Measurements from ENCODE around the gene AOPEP. TPM values are rescaled to one million over a fixed set of nuclear protein-coding genes. Genes with fewer than 3 reads are reported as not detected.

AOPEP gene
- total RNA-seq, 1 donor from 2014 or later = 48.0 TPM

- H3K27me3 ChIP-seq (ENCODE audit: control insufficient read depth in 3 of 3, insufficient read depth in 3 of 3, low read length in 3 of 3) = no peaks in the 10 kb centered on the region
- peaks cover 16 to 45% (median 28%) of the 10 kb centered on the region in 3 donors for H3K36me3 ChIP-seq (ENCODE audit: control insufficient read depth in 3 of 3, insufficient read depth in 3 of 3, low read length in 3 of 3)
- H3K9ac ChIP-seq (ENCODE audit: low read depth in 1 of 3, low read length in 3 of 3) = no peak overlapping the region
- peaks cover 47 to 65% (median 60%) of the 10 kb centered on the region in 3 donors for H3K4me1 ChIP-seq (ENCODE audit: control insufficient read depth in 3 of 3, insufficient read depth in 3 of 3, low read length in 3 of 3)
- H3K27ac ChIP-seq (ENCODE audit: low read depth, low read length) = no peak overlapping the region
- H3K9me3 ChIP-seq (ENCODE audit: control insufficient read depth in 3 of 3, low read length in 3 of 3) = no peaks in the 10 kb centered on the region
- H3K4me3 ChIP-seq (ENCODE audit: low read length in 3 of 3) = peak overlapping the region in 1 of 3 donors; percentile 22
These were observed 380.7 kb downstream of the AOPEP start for GRCh38 chr9:95107001-95107749.

GRCh38 chr9:95107976-95108375 is 381.5 kb downstream of the AOPEP start:
- Histone ChIP-seq H3K4me1 (ENCODE audit: control insufficient read depth in 3 of 3, insufficient read depth in 3 of 3, low read length in 3 of 3) (peaks cover 43 to 59% (median 54%) of the 10 kb centered on the region in 3 donors), H3K9ac (ENCODE audit: low read depth in 1 of 3, low read length in 3 of 3) (no peak overlapping the region)

GRCh38 chr9:95108777-95109176 is 382.3 kb downstream of the AOPEP start:
- Histone ChIP-seq H3K9me3 (ENCODE audit: control insufficient read depth in 3 of 3, low read length in 3 of 3) (no peaks in the 10 kb centered on the region), H3K36me3 (ENCODE audit: control insufficient read depth in 3 of 3, insufficient read depth in 3 of 3, low read length in 3 of 3) (peaks cover 24 to 51% (median 35%) of the 10 kb centered on the region in 3 donors), H3K27ac (ENCODE audit: low read depth, low read length) (no peak overlapping the region), H3K27me3 (ENCODE audit: control insufficient read depth in 3 of 3, insufficient read depth in 3 of 3, low read length in 3 of 3) (no peaks in the 10 kb centered on the region), H3K4me3 (ENCODE audit: low read length in 3 of 3) (no peak overlapping the region), H3K4me1 (ENCODE audit: control insufficient read depth in 3 of 3, insufficient read depth in 3 of 3, low read length in 3 of 3) (peaks cover 36 to 51% (median 47%) of the 10 kb centered on the region in 3 donors), H3K9ac (ENCODE audit: low read depth in 1 of 3, low read length in 3 of 3) (no peak overlapping the region)

More at GRCh38 chr9:95107976-95108375, 381.5 kb downstream of the AOPEP start:
- Histone ChIP-seq H3K27ac (ENCODE audit: low read depth, low read length) (no peak overlapping the region), H3K9me3 (ENCODE audit: control insufficient read depth in 3 of 3, low read length in 3 of 3) (no peaks in the 10 kb centered on the region), H3K36me3 (ENCODE audit: control insufficient read depth in 3 of 3, insufficient read depth in 3 of 3, low read length in 3 of 3) (peaks cover 24 to 49% (median 35%) of the 10 kb centered on the region in 3 donors), H3K4me3 (ENCODE audit: low read length in 3 of 3) (no peak overlapping the region), H3K27me3 (ENCODE audit: control insufficient read depth in 3 of 3, insufficient read depth in 3 of 3, low read length in 3 of 3) (no peaks in the 10 kb centered on the region)

- Histone ChIP-seq H3K9me3 (ENCODE audit: control insufficient read depth in 3 of 3, low read length in 3 of 3) (no peaks in the 10 kb centered on the region), H3K4me1 (ENCODE audit: control insufficient read depth in 3 of 3, insufficient read depth in 3 of 3, low read length in 3 of 3) (peaks cover 29 to 44% (median 40%) of the 10 kb centered on the region in 3 donors), H3K9ac (ENCODE audit: low read depth in 1 of 3, low read length in 3 of 3) (no peak overlapping the region), H3K36me3 (ENCODE audit: control insufficient read depth in 3 of 3, insufficient read depth in 3 of 3, low read length in 3 of 3) (peaks cover 28 to 51% (median 40%) of the 10 kb centered on the region in 3 donors), H3K27ac (ENCODE audit: low read depth, low read length) (no peak overlapping the region), H3K4me3 (ENCODE audit: low read length in 3 of 3) (no peak overlapping the region), H3K27me3 (ENCODE audit: control insufficient read depth in 3 of 3, insufficient read depth in 3 of 3, low read length in 3 of 3) (no peaks in the 10 kb centered on the region)
These were observed 383.0 kb downstream of the AOPEP start for GRCh38 chr9:95109456-95109855.

GRCh38 chr9:95110921-95111525 is 384.5 kb downstream of the AOPEP start:
- Histone ChIP-seq H3K9me3 (ENCODE audit: control insufficient read depth in 3 of 3, low read length in 3 of 3) (no peaks in the 10 kb centered on the region), H3K4me1 (ENCODE audit: control insufficient read depth in 3 of 3, insufficient read depth in 3 of 3, low read length in 3 of 3) (peaks cover 22 to 37% (median 27%) of the 10 kb centered on the region in 3 donors), H3K4me3 (ENCODE audit: low read length in 3 of 3) (no peak overlapping the region), H3K27ac (ENCODE audit: low read depth, low read length) (no peak overlapping the region), H3K9ac (ENCODE audit: low read depth in 1 of 3, low read length in 3 of 3) (no peak overlapping the region), H3K36me3 (ENCODE audit: control insufficient read depth in 3 of 3, insufficient read depth in 3 of 3, low read length in 3 of 3) (peaks cover 28 to 45% (median 41%) of the 10 kb centered on the region in 3 donors), H3K27me3 (ENCODE audit: control insufficient read depth in 3 of 3, insufficient read depth in 3 of 3, low read length in 3 of 3) (no peaks in the 10 kb centered on the region)

GRCh38 chr9:95111716-95112115 is 385.2 kb downstream of the AOPEP start:
- H3K9ac ChIP-seq (ENCODE audit: low read depth in 1 of 3, low read length in 3 of 3) = no peak overlapping the region
- no peaks in the 10 kb centered on the region for H3K27me3 ChIP-seq (ENCODE audit: control insufficient read depth in 3 of 3, insufficient read depth in 3 of 3, low read length in 3 of 3)
- no peak overlapping the region for H3K4me3 ChIP-seq (ENCODE audit: low read length in 3 of 3)
- H3K27ac ChIP-seq (ENCODE audit: low read depth, low read length) = no peak overlapping the region
- H3K9me3 ChIP-seq (ENCODE audit: control insufficient read depth in 3 of 3, low read length in 3 of 3) = no peaks in the 10 kb centered on the region
- peaks cover 25 to 44% (median 37%) of the 10 kb centered on the region in 3 donors for H3K36me3 ChIP-seq (ENCODE audit: control insufficient read depth in 3 of 3, insufficient read depth in 3 of 3, low read length in 3 of 3)
- H3K4me1 ChIP-seq (ENCODE audit: control insufficient read depth in 3 of 3, insufficient read depth in 3 of 3, low read length in 3 of 3) = peaks cover 22 to 41% (median 27%) of the 10 kb centered on the region in 3 donors

GRCh38 chr9:95112436-95113280 is 386.2 kb downstream of the AOPEP start:
- Histone ChIP-seq H3K4me1 (ENCODE audit: control insufficient read depth in 3 of 3, insufficient read depth in 3 of 3, low read length in 3 of 3) (peaks cover 22 to 36% (median 22%) of the 10 kb centered on the region in 3 donors), H3K27me3 (ENCODE audit: control insufficient read depth in 3 of 3, insufficient read depth in 3 of 3, low read length in 3 of 3) (no peaks in the 10 kb centered on the region), H3K27ac (ENCODE audit: low read depth, low read length) (no peak overlapping the region), H3K9me3 (ENCODE audit: control insufficient read depth in 3 of 3, low read length in 3 of 3) (no peaks in the 10 kb centered on the region), H3K9ac (ENCODE audit: low read depth in 1 of 3, low read length in 3 of 3) (no peak overlapping the region), H3K36me3 (ENCODE audit: control insufficient read depth in 3 of 3, insufficient read depth in 3 of 3, low read length in 3 of 3) (peaks cover 20 to 38% (median 32%) of the 10 kb centered on the region in 3 donors), H3K4me3 (ENCODE audit: low read length in 3 of 3) (no peak overlapping the region)

- no peak overlapping the region for H3K4me3 ChIP-seq (ENCODE audit: low read length in 3 of 3)
These were observed 388.6 kb downstream of the AOPEP start for GRCh38 chr9:95115104-95115503.

GRCh38 chr9:95116002-95116807 is 389.7 kb downstream of the AOPEP start:
- H3K27me3 ChIP-seq (ENCODE audit: control insufficient read depth in 3 of 3, insufficient read depth in 3 of 3, low read length in 3 of 3) = no peaks in the 10 kb centered on the region
- H3K9ac ChIP-seq (ENCODE audit: low read depth in 1 of 3, low read length in 3 of 3) = no peak overlapping the region
- H3K4me3 ChIP-seq (ENCODE audit: low read length in 3 of 3) = no peak overlapping the region
- H3K9me3 ChIP-seq (ENCODE audit: control insufficient read depth in 3 of 3, low read length in 3 of 3) = no peaks in the 10 kb centered on the region
- H3K4me1 ChIP-seq (ENCODE audit: control insufficient read depth in 3 of 3, insufficient read depth in 3 of 3, low read length in 3 of 3) = peaks cover 0 to 9% (median 2%) of the 10 kb centered on the region in 3 donors
- H3K27ac ChIP-seq (ENCODE audit: low read depth, low read length) = no peak overlapping the region
- peaks cover 19 to 22% (median 20%) of the 10 kb centered on the region in 3 donors for H3K36me3 ChIP-seq (ENCODE audit: control insufficient read depth in 3 of 3, insufficient read depth in 3 of 3, low read length in 3 of 3)

More at GRCh38 chr9:95115104-95115503, 388.6 kb downstream of the AOPEP start:
- peaks cover 6 to 17% (median 10%) of the 10 kb centered on the region in 3 donors for H3K4me1 ChIP-seq (ENCODE audit: control insufficient read depth in 3 of 3, insufficient read depth in 3 of 3, low read length in 3 of 3)
- H3K27ac ChIP-seq (ENCODE audit: low read depth, low read length) = no peak overlapping the region
- H3K9ac ChIP-seq (ENCODE audit: low read depth in 1 of 3, low read length in 3 of 3) = no peak overlapping the region
- H3K9me3 ChIP-seq (ENCODE audit: control insufficient read depth in 3 of 3, low read length in 3 of 3) = no peaks in the 10 kb centered on the region
- peaks cover 20 to 26% (median 23%) of the 10 kb centered on the region in 3 donors for H3K36me3 ChIP-seq (ENCODE audit: control insufficient read depth in 3 of 3, insufficient read depth in 3 of 3, low read length in 3 of 3)
- no peaks in the 10 kb centered on the region for H3K27me3 ChIP-seq (ENCODE audit: control insufficient read depth in 3 of 3, insufficient read depth in 3 of 3, low read length in 3 of 3)
